Stimulated activated CD4-positive, alpha-beta T cell treated with anti-CD3 and anti-CD28 coated beads, Interleukin-1b, Interleukin-23, amount 100 ng/mL, for 24 hours (primary cell): ENCODE measurements around the gene KRT72.

Source experiments
- DNase-seq, 4 experiments: peaks; one replicate each; pipeline ENCODE4 v3.0.0-alpha.2; 2020; ENCODE audit warnings: low read depth in 4 of 4, low spot score in 1 of 4

KRT72 gene

DNA sequence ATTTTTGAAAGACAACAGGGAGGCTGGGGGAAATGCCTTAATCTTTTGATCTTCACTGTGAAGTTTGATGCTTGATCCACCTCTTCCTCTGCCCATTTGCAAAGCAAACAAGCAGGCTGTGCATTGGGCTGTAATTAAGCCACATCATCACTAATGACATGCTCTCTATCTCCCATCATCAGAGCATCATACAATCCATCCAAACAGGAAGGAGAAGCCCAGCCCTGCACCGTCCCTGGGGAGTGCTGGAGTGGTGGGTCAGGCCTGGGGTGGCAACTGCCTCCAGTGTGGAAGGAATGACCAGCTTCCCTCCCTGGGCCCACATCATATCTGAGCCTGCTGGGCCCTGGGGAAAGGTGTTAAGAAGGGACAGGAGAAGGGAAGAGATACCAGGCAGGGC is 20.8 kb downstream of the KRT72 start:
- DNase-seq: no peak

DNA sequence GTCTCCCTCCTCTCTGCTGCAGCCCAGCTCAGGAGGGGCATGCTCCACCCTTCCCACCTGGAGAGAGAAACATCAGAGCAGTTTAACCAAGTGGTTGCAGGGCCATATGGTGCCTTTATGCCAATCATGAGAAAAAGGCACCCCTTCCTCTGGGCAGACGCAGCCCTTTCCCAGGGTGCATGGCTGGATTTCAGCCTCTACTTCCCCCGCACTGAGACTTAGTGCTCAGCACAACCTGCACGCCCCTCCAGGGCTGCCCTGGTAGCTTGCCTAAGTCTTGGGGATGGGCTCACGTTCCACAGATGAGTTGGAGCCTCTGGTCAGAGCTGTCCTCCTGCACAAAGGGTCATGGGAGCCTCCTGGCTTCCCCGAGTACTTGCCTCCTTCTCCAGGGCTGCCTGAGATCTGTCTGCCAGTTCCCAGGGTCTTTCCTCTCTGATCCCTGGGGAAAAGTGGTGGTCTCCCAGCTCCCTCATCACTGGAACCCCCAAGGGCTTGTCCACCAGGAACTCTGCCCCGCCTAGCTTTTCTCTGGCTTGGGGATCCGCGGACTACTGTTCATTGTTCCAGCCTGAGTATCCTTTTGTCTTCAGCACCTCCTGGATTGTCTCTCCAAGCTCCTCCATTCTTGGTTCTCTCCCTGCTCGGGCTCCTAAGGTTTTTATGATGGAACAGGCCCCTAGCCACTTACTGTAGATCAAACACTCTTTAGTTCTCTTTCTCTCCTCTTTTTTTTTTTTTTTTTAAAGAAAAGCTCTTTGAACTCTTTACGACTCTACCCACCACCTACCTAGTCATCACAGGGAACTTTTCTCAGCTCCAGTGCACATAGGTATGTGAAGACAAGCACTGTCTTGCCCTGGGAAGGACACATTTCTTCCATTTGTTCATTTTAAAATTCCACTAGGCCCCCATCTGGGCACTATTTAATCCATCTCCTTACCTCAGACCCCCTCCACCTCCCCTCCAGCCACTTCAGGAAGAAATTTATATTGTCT is 21.5 kb downstream of the KRT72 start:
- DNase-seq: no peak

DNA sequence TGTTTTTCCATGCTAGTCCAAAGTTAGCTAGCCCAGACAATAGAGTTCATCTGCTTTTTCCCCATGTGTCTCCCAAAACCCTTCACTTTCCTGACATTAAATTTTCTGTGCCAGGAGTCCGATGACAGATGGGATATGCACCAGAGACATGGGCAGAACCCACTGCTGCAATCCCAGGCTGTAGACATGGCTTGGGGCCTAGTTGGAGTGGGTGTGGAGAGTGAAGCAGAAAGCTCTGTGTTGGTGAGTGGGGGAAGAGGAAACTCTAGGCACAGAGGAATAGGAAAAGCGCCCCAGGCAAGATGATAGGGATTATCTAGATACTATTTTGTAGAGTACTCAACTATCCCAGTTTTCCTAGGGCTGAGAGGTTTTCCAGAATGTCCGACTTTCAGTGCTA is 22.8 kb downstream of the KRT72 start:
- DNase-seq: no peak

DNA sequence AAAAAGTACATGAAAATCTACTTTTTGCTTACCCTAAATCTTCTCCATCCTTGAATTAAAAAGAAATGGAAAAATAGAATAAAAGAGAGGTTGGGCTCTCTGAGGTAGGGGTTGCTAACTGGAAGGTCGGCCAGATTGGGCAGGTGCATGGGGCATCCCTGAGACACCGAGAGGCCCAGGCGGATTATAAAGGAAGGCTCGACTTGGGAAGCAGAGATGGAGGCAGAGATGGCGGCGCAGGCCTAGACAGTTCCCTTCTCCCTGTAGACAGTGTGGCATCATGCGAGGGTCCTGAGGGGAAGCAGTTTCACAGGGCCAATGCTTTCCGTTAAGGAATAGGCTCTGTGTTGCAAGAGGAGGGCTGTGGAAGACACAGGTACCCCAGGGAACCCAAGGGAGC is 23.9 kb downstream of the KRT72 start:
- DNase-seq: no peak

DNA sequence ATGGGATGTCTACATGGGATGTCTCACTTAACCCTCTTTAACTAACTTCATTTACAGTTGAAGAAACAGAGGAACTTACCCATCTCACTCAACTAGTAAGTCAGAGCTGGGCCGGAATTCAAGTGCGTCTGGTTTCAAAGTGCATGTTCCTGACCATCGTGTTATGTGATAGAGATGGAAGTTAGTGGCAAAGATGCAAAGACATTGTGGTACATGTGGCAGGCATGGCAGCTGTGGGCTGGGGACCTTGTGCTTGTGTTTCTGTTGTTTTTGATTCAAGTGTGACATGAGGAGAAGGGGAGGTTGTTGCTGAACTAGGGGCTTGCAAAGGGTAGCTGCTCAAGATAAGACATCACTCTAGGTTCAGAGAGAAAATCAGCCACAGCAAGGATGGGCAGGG is 25.3 kb downstream of the KRT72 start:
- no peak for DNase-seq

DNA sequence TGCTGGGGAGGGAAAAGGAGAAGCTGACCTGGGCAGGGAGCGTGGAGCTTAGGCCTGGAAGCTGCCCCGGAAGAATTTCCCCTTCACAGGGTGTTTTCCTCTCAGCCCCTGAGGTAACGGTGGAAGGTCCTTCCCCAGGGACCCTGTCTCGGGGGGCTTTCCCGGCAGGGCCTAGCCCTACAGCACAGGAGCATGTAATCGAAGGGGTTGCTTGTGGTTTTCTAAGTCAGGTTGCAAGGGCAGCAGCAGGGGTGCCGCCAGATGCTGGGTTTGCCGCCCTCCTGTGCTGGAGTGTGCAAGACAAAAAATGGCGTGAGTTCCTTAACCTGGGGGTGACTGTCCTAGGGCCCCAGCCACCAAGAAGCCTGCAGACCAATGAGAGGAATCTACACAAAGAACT is 26.0 kb downstream of the KRT72 start:
- DNase-seq: no peak

DNA sequence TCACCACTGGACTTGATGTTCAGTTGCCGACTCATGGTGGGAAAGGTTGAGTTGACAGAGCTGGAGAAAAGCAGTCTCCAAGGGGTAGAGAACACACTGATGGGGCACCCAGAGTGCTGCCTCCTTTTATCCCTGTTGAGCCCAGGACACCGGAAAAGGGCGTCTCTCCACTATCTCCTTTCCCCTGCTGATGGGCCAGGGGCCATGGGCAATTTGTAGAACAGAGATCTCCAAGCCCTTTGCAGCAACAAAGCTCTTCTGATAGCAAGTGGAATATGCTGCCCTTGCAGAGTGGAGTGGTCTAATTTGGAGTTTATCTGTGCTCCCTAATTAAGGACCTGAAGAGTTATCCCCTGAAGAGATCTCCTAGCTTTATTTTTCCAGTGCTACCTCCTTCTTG is 27.5 kb downstream of the KRT72 start, which contains the start of gene KRT74:
TSS of gene KRT74 (minus strand) at position 101 of the 400 bp plus-strand sequence. CDS start at position 35, 66 bp downstream.
- DNase-seq: no peak

DNA sequence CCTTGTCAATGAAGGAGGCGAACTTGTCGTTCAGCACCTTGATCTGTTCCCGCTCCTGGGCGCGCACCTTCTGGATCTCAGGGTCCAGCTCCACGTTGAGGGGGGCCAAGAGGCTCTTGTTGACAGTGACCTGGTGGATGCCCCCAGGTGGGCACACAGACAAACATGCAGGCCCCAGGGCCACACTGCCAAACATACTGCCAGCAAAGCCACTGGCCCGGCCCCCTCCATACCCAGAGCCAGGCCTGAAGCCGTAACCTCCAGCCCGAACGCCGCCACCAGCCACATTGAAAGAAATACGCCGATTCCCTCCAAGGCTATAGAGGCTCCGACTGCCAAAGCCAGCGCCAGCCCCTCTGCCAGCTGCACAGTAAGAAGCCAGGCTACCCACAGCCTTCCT is 28.0 kb downstream of the KRT72 start:
- no peak for DNase-seq

DNA sequence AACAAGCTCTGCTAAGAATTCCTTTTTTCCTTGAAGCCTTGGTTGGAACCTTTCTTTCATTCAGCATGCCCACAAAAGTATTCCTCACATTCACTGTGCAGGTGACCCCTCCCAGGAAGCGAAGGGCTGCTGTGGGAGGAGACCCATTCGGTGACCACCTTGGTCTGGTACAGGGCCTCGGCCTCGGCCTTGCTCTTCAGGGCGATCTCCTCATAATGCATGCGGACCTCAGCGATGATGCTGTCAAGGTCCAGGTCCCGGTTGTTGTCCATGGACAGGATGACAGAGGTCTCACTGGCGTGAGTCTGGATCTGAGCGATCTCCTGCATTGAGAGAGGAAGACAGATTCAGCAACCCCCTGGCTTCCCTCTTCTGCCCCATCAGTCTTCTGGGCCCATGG is 30.8 kb downstream of the KRT72 start:
- no peak for DNase-seq

DNA sequence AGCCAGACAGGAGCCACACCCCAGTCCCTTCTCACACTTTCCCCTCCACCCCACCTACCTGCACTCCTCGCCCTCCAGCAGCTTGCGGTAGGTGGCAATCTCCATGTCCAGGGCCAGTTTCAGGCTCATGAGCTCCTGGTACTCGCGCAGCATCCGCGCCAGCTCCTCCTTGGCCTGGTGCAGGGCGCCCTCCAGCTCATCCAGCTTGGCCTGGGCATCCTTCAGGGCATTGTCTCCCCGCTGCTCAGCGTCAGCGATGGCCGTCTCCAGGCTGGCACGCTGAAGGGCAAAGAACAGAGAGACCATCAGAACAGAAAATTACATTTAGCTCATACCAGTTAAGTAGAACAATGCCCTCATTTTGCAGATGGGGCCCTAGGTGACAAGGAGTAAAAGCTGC is 33.2 kb downstream of the KRT72 start:
- DNase-seq: no peak

DNA sequence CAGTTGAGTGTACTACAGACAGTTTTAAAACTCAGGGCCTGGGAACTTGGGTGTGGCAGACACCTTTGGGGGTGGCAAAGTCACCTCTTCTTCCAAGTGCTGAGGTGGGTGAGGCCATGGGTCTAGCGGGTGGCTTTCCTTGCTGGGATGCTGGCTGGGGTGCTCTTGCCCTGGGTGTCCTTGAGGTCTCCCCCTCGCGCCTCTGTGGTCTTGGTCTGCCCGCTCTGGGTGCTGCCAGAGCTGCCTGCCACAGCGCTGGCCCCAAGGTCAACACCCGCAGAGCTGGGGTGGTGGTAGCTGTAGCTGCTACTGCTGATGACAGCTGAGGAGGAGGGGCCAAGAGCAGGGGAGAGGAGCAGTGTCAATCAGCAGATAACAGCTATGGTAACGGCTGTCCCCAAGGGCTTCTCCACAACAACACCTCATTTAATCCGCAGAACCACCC is 34.4 kb downstream of the KRT72 start:
- DNase-seq: no peak

DNA sequence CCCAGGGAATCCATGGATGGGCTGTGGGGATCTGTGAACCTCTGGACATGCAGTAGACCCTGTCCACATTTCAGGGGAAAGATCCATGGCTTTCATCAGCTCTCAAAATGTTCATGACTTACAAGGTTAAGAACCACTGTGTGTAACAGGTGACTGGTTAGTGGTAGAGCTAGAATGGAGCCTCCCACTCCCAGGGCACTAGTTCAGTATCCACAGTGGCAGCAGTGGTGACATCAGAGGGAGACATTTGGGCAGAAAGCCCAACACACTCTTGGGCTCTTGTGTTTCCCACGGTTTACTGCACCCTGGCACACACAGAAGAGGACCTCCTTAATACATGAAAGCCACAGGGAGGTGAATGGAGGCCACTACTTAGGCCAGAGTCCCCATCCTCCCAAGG is 36.7 kb downstream of the KRT72 start:
- no peak for DNase-seq

DNA sequence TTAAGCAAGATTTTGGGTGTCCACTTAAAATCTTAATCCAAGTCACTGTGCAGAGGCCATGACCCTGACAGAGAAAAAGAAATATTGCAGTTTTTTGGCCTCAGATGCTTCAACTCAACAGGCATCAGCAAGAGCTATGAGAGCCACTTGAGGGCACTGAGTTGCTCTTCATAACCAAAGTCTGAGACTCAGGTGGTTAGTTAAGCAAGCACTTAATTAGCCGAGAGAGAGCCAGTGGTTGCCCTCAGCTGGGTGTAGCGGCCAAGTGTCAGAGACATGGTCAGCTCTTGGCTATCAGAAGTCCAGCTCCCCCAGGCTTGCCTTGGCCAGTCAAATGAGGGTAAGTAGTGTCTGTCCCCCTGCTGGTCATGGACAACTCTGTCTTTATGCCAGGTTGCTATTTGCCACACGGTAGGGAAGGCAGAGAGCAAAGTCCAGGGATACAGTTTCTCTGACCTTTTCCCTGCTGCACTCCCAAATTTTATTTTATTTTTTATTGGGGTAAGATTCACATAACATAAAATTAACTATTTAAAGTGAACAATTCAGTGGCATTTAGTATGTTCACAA is 39.3 kb downstream of the KRT72 start:
- DNase-seq: no peak

DNA sequence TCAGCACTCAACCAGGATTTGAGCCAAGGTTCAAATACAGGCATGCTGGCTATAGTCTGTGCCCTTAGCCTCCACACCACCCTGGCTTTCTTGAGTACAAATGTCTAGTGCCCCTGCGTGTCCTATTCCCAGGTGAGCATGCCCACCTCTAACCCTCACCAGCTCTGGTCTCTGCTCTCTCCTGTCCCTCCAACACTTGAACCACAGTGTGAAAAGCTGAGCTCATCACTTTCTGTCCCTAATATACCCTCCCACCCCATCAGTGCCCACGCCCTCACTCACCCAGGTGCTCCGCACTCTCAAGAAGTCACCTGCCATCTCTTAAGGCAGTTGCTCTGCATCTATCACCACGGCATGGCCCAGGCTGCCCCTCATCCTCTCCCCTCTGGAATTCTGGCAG is 41.3 kb downstream of the KRT72 start:
- DNase-seq: no peak

DNA sequence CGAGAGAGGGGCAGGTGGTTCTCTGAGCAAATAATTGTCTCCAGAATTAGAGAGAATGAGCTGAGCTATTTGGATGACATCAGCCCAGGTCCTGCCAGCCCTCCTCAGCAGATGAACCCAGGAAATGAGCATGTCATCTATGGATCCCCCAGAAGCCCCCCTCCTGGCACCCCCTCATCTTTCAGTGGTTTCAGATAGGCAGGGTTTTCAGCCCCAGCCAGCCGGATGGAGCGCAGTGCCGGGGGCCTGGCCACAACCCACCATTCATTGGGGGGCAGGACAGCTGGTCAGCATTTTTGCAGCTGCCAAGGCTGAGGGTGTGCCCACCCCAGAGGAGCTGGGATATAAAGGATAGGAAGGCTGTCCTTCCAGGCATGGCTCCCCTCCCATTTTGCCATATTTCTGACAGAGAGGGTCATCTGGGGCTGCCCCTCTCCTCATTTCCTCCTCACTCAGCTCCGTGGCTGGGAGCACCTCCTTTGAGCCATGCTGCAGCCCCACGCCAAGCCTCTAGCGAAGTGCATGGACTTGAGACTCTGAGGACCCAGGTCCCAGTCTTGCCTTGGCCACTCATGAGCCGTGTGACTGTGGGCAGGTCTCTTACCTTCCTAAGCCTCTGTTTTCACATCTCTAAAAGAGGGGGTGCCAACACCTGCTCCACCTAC is 42.4 kb downstream of the KRT72 start:
- DNase-seq: no peak

DNA sequence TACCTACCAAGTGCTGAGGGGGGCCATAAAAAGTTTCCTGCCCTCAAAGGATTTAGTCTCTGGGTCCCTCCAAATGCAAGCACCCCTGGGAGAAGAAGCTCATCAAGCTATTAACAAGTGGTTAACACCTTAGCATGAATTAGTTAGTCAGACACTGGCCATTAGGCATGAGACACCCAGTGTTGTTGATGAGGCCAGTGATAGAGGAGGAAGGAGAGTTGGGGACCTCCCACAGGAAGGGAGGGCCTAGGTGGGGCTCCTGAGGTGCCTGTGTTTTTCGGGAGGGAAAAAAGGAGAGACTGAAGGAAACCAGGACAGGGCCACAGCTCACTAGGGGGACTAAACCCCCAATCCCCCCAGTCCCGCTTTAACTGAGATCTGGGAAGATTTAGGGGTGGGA is 43.8 kb downstream of the KRT72 start:
- no peak for DNase-seq

DNA sequence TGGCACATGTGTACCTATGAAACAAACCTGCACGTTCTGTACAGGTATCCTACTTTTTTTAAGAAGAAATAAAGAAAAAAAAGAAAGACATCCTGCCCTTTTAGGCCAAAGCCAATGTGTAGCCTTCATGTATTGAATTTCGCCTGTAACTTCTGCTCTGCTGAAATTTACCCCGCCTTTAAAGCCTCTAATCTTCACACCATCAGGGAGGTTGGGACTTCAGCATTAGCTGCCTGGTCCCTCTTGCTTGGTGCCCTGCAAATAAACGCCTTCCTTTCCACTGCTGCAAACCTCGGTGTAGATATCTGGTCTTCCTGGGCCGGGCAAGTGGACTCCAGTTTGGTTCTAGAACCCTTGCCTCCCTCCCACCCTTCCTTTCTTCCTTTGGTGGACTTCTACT is 45.7 kb downstream of the KRT72 start:
- no peak for DNase-seq

DNA sequence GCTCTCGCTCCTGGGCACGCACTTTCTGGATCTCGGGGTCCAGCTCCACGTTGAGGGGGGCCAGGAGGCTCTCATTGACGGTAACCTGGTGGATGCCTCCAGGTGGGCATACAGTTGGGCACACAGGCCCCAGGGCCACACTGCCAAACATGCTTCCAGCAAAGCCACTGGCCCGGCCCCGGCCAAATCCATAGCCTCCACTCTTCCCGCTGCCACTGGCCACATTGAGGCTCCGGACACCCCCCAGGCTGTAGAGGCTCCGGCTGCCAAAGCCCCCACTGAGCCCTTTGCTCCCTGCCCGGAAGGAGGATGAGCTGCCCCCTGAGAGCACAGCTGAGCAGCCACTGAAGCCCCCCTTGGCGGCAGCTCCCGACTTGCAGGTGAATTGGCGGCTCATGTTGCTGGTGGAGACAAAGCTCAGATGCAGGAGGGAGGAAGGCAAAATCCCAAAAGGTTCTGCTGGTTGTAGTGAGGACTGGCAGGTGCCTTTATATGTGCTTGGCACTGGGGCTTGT is 48.5 kb downstream of the KRT72 start, which contains the start of gene KRT71:
TSS of gene KRT71 (minus strand) at position 465 of the 515 bp plus-strand sequence. CDS start at position 397, 68 bp downstream.
- DNase-seq: no peak

DNA sequence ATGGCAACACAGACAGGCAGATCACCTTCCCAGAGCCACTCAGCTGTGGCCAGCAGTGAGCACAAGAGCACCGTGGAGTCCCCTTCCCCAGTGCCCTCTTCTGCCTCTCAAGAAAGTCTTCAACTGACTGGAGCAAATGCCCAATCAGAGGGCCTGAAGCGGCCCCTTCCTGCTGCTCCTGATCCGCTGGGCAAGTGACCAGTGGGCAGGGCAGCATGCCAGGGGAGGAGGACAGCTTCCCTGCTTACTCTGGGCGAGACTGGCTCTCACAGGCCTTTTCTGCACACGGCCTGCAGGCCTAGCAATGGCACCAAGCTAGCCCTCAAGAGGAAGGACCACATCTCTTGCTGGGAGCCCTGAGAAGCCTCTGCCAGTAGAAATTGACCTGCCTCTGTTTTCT is 49.2 kb downstream of the KRT72 start:
- no peak for DNase-seq

DNA sequence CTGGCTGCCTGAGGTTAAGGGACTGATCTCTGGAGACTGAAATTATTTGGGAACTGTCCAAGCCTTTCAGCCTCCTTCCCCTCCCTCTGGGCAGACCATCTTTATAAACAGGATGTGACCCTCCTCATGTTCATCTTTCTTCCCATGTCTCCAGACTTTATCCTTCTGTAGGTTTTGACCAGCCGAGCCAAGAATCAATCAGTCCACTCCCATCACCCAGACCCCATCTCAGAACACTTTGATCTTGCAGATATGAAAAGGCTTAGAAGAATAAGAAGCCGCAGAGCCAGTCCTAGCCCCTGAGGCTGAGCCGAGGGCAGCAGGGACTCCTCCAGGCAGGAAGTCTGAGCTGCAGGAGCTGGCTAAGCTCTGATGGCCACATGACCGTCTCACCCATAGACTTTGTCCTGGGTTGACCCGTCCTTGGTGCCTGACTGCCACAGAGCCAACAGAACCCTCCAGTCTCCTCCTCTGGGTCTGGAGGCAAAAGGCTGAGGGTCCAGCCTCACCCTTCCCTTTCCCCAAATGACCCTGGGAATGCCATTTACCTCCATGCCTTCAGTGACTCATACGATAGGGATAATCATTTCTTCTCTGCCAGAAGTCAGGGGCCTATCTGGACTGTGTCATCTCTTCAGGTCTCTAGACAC is 49.9 kb downstream of the KRT72 start:
- no peak for DNase-seq

DNA sequence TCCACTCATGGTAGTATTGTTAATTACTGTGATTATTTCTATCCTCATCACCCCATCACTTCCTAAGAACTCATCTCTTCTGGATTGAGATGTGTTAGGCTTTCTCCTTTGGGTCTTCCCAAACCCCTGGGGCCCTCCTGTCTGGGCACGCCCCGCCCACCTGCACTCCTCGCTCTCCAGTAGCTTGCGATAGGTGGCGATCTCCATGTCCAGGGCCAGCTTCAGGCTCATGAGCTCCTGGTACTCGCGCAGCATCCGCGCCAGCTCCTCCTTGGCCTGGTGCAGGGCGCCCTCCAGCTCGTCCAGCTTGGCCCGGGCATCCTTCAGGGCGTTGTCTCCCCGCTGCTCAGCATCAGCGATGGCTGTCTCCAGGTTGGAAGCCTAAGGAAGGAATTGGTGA is 55.1 kb downstream of the KRT72 start:
- DNase-seq: no peak
